ENCODE results near the gene RAB27B.

RAB27B gene

DNA sequence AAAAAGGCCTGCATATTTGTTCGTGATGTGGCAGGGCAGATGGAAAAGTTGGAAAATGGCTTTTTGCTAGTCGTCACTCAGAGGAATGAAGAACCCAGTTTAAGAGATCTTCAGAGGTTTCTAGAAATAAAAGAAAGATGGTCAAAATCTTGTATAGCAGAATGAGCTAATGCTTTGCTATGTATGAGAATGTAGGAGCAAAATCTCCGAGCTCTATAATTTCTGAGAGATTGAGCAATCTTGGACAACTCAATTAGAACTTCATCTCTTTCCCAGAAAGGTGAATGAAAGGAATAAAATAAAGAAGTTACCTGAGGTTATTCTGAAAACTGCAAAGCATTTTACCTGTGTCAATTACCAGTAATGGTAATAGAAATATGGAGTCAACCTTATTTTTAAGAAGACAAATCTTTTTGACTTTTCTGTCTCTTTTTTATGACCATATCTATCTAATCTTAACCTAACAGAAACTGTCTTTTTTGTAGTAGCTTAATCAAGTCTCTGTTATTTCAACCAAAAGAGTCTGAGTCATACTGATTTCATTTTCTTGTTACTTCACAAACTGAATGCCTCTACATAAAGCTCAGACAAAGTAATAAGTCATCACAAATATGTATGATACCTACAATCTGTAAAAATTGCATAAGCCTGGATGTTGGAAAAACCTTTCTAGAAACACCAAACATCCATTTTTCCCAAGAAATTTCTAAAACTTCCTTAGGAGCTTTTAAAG is 98.5 kb downstream of the RAB27B start:
- no peak overlapping the region for H3K9ac ChIP-seq (ENCODE audit: low read length)
- no peaks in the 10 kb centered on the region for H3K27me3 ChIP-seq (ENCODE audit: insufficient read depth, low read length, poor library complexity)
- H3K79me1 ChIP-seq (ENCODE audit: low read length), result no peaks in the 10 kb centered on the region
- no peak overlapping the region for H3K23ac ChIP-seq (ENCODE audit: low read length)
- H3K56ac ChIP-seq (ENCODE audit: low read length), result no peak overlapping the region
- no peak overlapping the region for H3K4me2 ChIP-seq (ENCODE audit: low read length)
- no peak overlapping the region for H2BK5ac ChIP-seq (ENCODE audit: low read length)
- no peaks in the 10 kb centered on the region for H3K36me3 ChIP-seq (ENCODE audit: control insufficient read depth, insufficient read depth, low read length)
- no peak overlapping the region for H4K8ac ChIP-seq (ENCODE audit: low read depth, low read length)
- no peak overlapping the region for H2BK120ac ChIP-seq (ENCODE audit: low read depth, low read length)
- no peaks in the 10 kb centered on the region for H3K79me2 ChIP-seq (ENCODE audit: control insufficient read depth, insufficient read depth, low read length)
- no peak overlapping the region for H3K4me3 ChIP-seq (ENCODE audit: low read length)
- no peaks in the 10 kb centered on the region for H3K4me1 ChIP-seq (ENCODE audit: control insufficient read depth, low read depth, low read length)
- H3K18ac ChIP-seq (ENCODE audit: low read length), result no peak overlapping the region
- H2AK5ac ChIP-seq (ENCODE audit: low read length), result no peak overlapping the region
- no peak overlapping the region for H4K5ac ChIP-seq (ENCODE audit: low read length)
- WGBS (ENCODE audit: extremely low coverage, insufficient coverage, low lambda C conversion rate), result no CpG with 5 or more reads among the region's 3 CpGs
- H2BK15ac ChIP-seq (replicated peaks; ENCODE audit: low read depth), result no peak overlapping the region
- H3K4ac ChIP-seq (ENCODE audit: low read depth, low read length), result no peak overlapping the region
- H3K27ac ChIP-seq (ENCODE audit: low read depth, low read length), result no peak overlapping the region
- no peak for DNase-seq

DNA sequence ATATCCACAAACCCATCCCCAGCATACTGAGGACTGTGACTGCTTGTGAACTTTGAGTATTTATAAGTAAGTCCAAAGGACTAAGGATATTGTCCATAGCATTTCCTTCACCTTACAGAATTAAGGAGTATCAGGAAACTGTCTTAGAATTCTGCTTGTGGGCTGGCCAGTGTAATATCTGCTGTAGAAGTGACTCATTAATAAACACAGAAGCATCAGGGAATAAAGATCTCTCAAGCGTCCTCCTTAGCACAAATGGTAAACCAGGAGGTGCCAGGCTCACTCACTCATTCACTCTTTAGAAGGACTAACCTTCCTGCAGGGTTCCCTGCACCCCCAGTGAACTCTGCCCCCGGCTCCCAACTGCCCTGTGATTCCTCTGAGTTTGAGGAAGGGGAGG is 100.0 kb downstream of the RAB27B start:
- Histone ChIP-seq H4K8ac (ENCODE audit: low read depth, low read length) (no peak overlapping the region), H3K4me1 (ENCODE audit: control insufficient read depth, low read depth, low read length) (no peaks in the 10 kb centered on the region), H3K79me1 (ENCODE audit: low read length) (no peaks in the 10 kb centered on the region), H3K27me3 (ENCODE audit: insufficient read depth, low read length, poor library complexity) (no peaks in the 10 kb centered on the region), H3K9ac (ENCODE audit: low read length) (no peak overlapping the region), H3K79me2 (ENCODE audit: control insufficient read depth, insufficient read depth, low read length) (no peaks in the 10 kb centered on the region), H3K23ac (ENCODE audit: low read length) (no peak overlapping the region), H3K27ac (ENCODE audit: low read depth, low read length) (no peak overlapping the region), H3K18ac (ENCODE audit: low read length) (no peak overlapping the region), H3K4me3 (ENCODE audit: low read length) (no peak overlapping the region), H2BK120ac (ENCODE audit: low read depth, low read length) (no peak overlapping the region), H3K4ac (ENCODE audit: low read depth, low read length) (no peak overlapping the region), H2AK5ac (ENCODE audit: low read length) (no peak overlapping the region), H2BK5ac (ENCODE audit: low read length) (no peak overlapping the region), H4K5ac (ENCODE audit: low read length) (no peak overlapping the region), H2BK15ac (replicated peaks; ENCODE audit: low read depth) (no peak overlapping the region), H3K56ac (ENCODE audit: low read length) (no peak overlapping the region), H3K4me2 (ENCODE audit: low read length) (no peak overlapping the region), H3K36me3 (ENCODE audit: control insufficient read depth, insufficient read depth, low read length) (no peaks in the 10 kb centered on the region)
- no CpG with 5 or more reads among the region's 2 CpGs for WGBS (ENCODE audit: extremely low coverage, insufficient coverage, low lambda C conversion rate)
- DNase-seq, result no peak

DNA sequence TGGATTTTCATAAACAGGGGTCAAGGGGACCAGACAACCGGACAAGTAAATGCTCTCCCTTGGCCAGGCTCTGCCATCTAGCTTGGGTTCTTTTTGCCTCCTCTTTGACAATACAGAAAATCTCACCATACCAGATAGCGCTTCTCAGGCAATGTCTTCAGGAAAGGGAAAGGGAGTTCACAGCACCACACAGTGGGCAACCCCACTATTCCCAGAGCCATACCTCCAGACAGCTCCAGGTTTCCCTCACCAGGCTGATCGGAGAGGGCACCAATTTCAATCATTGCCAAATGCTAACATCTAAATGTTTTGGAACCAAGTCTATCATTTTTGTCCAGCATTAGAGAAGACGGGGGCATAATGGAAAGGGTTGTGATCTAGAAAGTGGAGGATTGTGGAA is 102.9 kb downstream of the RAB27B start:
- no peaks in the 10 kb centered on the region for H3K79me2 ChIP-seq (ENCODE audit: control insufficient read depth, insufficient read depth, low read length)
- no peak overlapping the region for H3K56ac ChIP-seq (ENCODE audit: low read length)
- H2BK120ac ChIP-seq (ENCODE audit: low read depth, low read length), result no peak overlapping the region
- H3K23ac ChIP-seq (ENCODE audit: low read length), result no peak overlapping the region
- no peak overlapping the region for H3K4me2 ChIP-seq (ENCODE audit: low read length)
- no peaks in the 10 kb centered on the region for H3K79me1 ChIP-seq (ENCODE audit: low read length)
- DNase-seq, result peak; percentile 33
- no peak overlapping the region for H3K27ac ChIP-seq (ENCODE audit: low read depth, low read length)
- H4K8ac ChIP-seq (ENCODE audit: low read depth, low read length), result no peak overlapping the region
- no peak overlapping the region for H2BK5ac ChIP-seq (ENCODE audit: low read length)
- no peak overlapping the region for H3K9ac ChIP-seq (ENCODE audit: low read length)
- no peak overlapping the region for H3K4me3 ChIP-seq (ENCODE audit: low read length)
- no peak overlapping the region for H3K18ac ChIP-seq (ENCODE audit: low read length)
- no peaks in the 10 kb centered on the region for H3K4me1 ChIP-seq (ENCODE audit: control insufficient read depth, low read depth, low read length)
- no CpG with 5 or more reads among the region's 4 CpGs for WGBS (ENCODE audit: extremely low coverage, insufficient coverage, low lambda C conversion rate)
- H3K36me3 ChIP-seq (ENCODE audit: control insufficient read depth, insufficient read depth, low read length), result no peaks in the 10 kb centered on the region
- no peak overlapping the region for H2AK5ac ChIP-seq (ENCODE audit: low read length)
- H2BK15ac ChIP-seq (replicated peaks; ENCODE audit: low read depth), result no peak overlapping the region
- H4K5ac ChIP-seq (ENCODE audit: low read length), result no peak overlapping the region
- H3K27me3 ChIP-seq (ENCODE audit: insufficient read depth, low read length, poor library complexity), result no peaks in the 10 kb centered on the region
- H3K4ac ChIP-seq (ENCODE audit: low read depth, low read length), result no peak overlapping the region

DNA sequence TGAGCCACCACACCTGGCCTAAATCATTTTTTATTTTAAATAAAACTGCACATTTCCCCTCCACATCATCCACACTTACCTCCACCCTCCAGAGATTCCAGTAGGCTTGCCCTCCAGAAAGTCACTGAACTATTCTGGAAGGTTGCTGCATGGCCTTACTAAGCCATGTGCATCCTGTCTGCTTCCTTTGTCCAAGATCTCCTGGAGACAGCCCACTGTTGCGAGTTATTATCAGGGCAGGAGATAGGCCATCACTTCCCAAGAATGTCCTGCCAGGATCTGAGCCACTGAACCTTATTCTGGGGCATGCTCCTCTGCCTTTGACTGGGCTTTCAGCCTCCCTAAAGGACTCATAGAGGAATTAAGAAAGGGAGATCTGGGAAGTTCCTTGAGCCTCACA is 104.2 kb downstream of the RAB27B start:
- Histone ChIP-seq H2BK15ac (replicated peaks; ENCODE audit: low read depth) (no peak overlapping the region), H4K5ac (ENCODE audit: low read length) (no peak overlapping the region), H3K79me2 (ENCODE audit: control insufficient read depth, insufficient read depth, low read length) (no peaks in the 10 kb centered on the region), H3K4me1 (ENCODE audit: control insufficient read depth, low read depth, low read length) (no peaks in the 10 kb centered on the region), H3K18ac (ENCODE audit: low read length) (no peak overlapping the region), H3K4me3 (ENCODE audit: low read length) (no peak overlapping the region), H3K27me3 (ENCODE audit: insufficient read depth, low read length, poor library complexity) (no peaks in the 10 kb centered on the region), H2BK5ac (ENCODE audit: low read length) (no peak overlapping the region), H3K4me2 (ENCODE audit: low read length) (no peak overlapping the region), H3K79me1 (ENCODE audit: low read length) (no peaks in the 10 kb centered on the region), H2BK120ac (ENCODE audit: low read depth, low read length) (no peak overlapping the region), H3K27ac (ENCODE audit: low read depth, low read length) (no peak overlapping the region), H3K23ac (ENCODE audit: low read length) (no peak overlapping the region), H3K9ac (ENCODE audit: low read length) (no peak overlapping the region), H3K4ac (ENCODE audit: low read depth, low read length) (no peak overlapping the region), H2AK5ac (ENCODE audit: low read length) (no peak overlapping the region), H4K8ac (ENCODE audit: low read depth, low read length) (no peak overlapping the region), H3K56ac (ENCODE audit: low read length) (no peak overlapping the region), H3K36me3 (ENCODE audit: control insufficient read depth, insufficient read depth, low read length) (no peaks in the 10 kb centered on the region)
- no CpG with 5 or more reads among the region's 1 CpG for WGBS (ENCODE audit: extremely low coverage, insufficient coverage, low lambda C conversion rate)
- DNase-seq, result no peak

DNA sequence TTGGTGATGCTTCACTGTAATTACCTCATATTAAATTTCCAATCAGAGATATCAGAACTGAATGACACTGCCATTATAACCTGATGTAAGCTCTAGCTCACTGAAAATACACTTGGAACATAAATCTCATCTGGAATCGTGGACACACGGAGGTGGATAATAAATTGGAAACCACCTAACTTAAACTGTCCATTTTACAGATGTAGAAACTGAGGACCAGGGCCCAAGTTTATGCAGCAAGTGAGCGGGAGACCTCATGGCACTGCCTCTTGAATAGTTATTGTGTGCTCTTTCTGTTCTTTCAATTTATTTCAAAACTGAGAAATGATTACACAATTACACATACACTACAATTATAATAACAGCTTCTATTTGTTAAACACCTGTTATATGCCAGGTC is 110.2 kb downstream of the RAB27B start:
- H3K56ac ChIP-seq (ENCODE audit: low read length), result no peak overlapping the region
- H3K36me3 ChIP-seq (ENCODE audit: control insufficient read depth, insufficient read depth, low read length), result no peaks in the 10 kb centered on the region
- no peak overlapping the region for H2AK5ac ChIP-seq (ENCODE audit: low read length)
- H3K4me3 ChIP-seq (ENCODE audit: low read length), result no peak overlapping the region
- H3K4me1 ChIP-seq (ENCODE audit: control insufficient read depth, low read depth, low read length), result no peaks in the 10 kb centered on the region
- H4K8ac ChIP-seq (ENCODE audit: low read depth, low read length), result no peak overlapping the region
- no peak overlapping the region for H3K23ac ChIP-seq (ENCODE audit: low read length)
- H3K9ac ChIP-seq (ENCODE audit: low read length), result no peak overlapping the region
- no peak overlapping the region for H3K27ac ChIP-seq (ENCODE audit: low read depth, low read length)
- H3K79me1 ChIP-seq (ENCODE audit: low read length), result no peaks in the 10 kb centered on the region
- no CpG with 5 or more reads among the region's 3 CpGs for WGBS (ENCODE audit: extremely low coverage, insufficient coverage, low lambda C conversion rate)
- no peak overlapping the region for H2BK120ac ChIP-seq (ENCODE audit: low read depth, low read length)
- H3K4ac ChIP-seq (ENCODE audit: low read depth, low read length), result no peak overlapping the region
- H3K18ac ChIP-seq (ENCODE audit: low read length), result no peak overlapping the region
- H2BK15ac ChIP-seq (replicated peaks; ENCODE audit: low read depth), result no peak overlapping the region
- no peak for DNase-seq
- H3K4me2 ChIP-seq (ENCODE audit: low read length), result no peak overlapping the region
- H3K79me2 ChIP-seq (ENCODE audit: control insufficient read depth, insufficient read depth, low read length), result no peaks in the 10 kb centered on the region
- H4K5ac ChIP-seq (ENCODE audit: low read length), result no peak overlapping the region
- H3K27me3 ChIP-seq (ENCODE audit: insufficient read depth, low read length, poor library complexity), result no peaks in the 10 kb centered on the region
- no peak overlapping the region for H2BK5ac ChIP-seq (ENCODE audit: low read length)

DNA sequence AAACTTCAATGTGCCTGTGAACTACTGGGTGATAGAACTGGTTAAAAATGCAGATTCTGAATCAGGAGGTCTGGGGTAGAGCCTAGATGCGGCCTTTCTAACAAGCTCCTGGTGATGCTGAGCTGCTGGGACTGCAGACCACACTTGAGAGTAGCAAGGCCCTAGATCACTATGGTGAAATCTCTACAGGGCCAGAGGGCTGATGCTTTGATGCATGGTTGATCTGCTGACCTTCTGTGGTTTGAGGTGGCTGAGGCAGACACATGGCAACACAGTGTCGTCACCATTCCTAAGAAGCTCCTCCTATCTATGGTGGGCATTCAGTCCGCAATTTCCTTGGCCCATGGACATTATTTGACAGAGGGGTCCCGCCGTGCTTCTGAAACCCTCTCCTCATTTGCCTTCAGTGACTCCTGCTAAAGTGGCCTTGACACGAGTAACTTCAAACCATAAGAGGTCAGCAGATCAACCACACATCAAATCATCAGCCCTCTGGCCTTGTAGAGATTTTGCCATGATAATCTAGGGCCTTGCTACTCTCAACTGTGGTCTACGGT is 111.2 kb downstream of the RAB27B start:
- no peak overlapping the region for H2BK120ac ChIP-seq (ENCODE audit: low read depth, low read length)
- H3K18ac ChIP-seq (ENCODE audit: low read length), result no peak overlapping the region
- no peak overlapping the region for H3K56ac ChIP-seq (ENCODE audit: low read length)
- H3K4me2 ChIP-seq (ENCODE audit: low read length), result no peak overlapping the region
- no peak overlapping the region for H3K27ac ChIP-seq (ENCODE audit: low read depth, low read length)
- H3K36me3 ChIP-seq (ENCODE audit: control insufficient read depth, insufficient read depth, low read length), result no peaks in the 10 kb centered on the region
- no peaks in the 10 kb centered on the region for H3K79me1 ChIP-seq (ENCODE audit: low read length)
- H3K4me3 ChIP-seq (ENCODE audit: low read length), result no peak overlapping the region
- DNase-seq, result no peak
- H3K4me1 ChIP-seq (ENCODE audit: control insufficient read depth, low read depth, low read length), result no peaks in the 10 kb centered on the region
- H2BK15ac ChIP-seq (replicated peaks; ENCODE audit: low read depth), result no peak overlapping the region
- H3K27me3 ChIP-seq (ENCODE audit: insufficient read depth, low read length, poor library complexity), result no peaks in the 10 kb centered on the region
- no peak overlapping the region for H2BK5ac ChIP-seq (ENCODE audit: low read length)
- H3K23ac ChIP-seq (ENCODE audit: low read length), result no peak overlapping the region
- WGBS (ENCODE audit: extremely low coverage, insufficient coverage, low lambda C conversion rate), result no CpG with 5 or more reads among the region's 7 CpGs
- no peak overlapping the region for H3K9ac ChIP-seq (ENCODE audit: low read length)
- no peaks in the 10 kb centered on the region for H3K79me2 ChIP-seq (ENCODE audit: control insufficient read depth, insufficient read depth, low read length)
- H4K8ac ChIP-seq (ENCODE audit: low read depth, low read length), result no peak overlapping the region
- H3K4ac ChIP-seq (ENCODE audit: low read depth, low read length), result no peak overlapping the region
- H4K5ac ChIP-seq (ENCODE audit: low read length), result no peak overlapping the region
- no peak overlapping the region for H2AK5ac ChIP-seq (ENCODE audit: low read length)
